ENCODE results near the gene CCDC178. TPM values are rescaled to one million over a fixed set of nuclear protein-coding genes. Genes with fewer than 3 reads are reported as not detected.
A peak's percentile ranks its signal among the peaks of the same experiment; 100 is the strongest.

The CCDC178 gene
- total and polyA plus RNA-seq, 2 donors (not counting 3 experiments of a cell fraction or from before 2014, with no cell fraction given), result 0.80 to 1.6 TPM

- H3K36me3 ChIP-seq (ENCODE audit: control insufficient read depth in 2 of 2, extremely low read depth in 1 of 2, insufficient read depth in 2 of 2, low read length in 2 of 2), result no peaks in the 10 kb centered on the region
- H3K4me1 ChIP-seq (ENCODE audit: control insufficient read depth, extremely low read depth, insufficient read depth, low read length), result no peaks in the 10 kb centered on the region
- BruUV-seq (replicated peaks), result no TSS peak
- FAIRE-seq (peak; percentile 70), DNase-seq (ENCODE audit: low read depth, low spot score) (peak; percentile 36)
- no peaks in the 10 kb centered on the region for H3K79me2 ChIP-seq (ENCODE audit: control insufficient read depth, insufficient read depth, low read length)
- intact Hi-C loops (cut with micrococcal nuclease) (loop anchor here (5.0 kb wide), 1 partner anchor 282 kb away; no protein-coding TSS in a partner anchor), dilution Hi-C loops (cut with MboI; ENCODE audit: extremely low pct_ligation_motif_present, low sequenced_read_pairs) (no loop called here)
- no peaks in the 10 kb centered on the region for H3K9me3 ChIP-seq (replicated peaks; ENCODE audit: control insufficient read depth, insufficient read depth, low read length)
- H3K27me3 ChIP-seq (ENCODE audit: control insufficient read depth in 2 of 2, insufficient read depth in 2 of 2, low read length in 2 of 2), result no peaks in the 10 kb centered on the region
- CTCF ChIA-PET, result interaction anchor here (0.8 to 3.5 kb wide), 23 partner anchors 9 to 912 kb away, joined by 3 to 31 read pairs (median 4); no protein-coding TSS in a partner anchor
- POLR2A ChIA-PET, result no interaction called here
- no peak overlapping the region for H2AFZ ChIP-seq (ENCODE audit: low read depth, low read length)
- H4K20me1 ChIP-seq (replicated peaks; ENCODE audit: control insufficient read depth, extremely low read depth, insufficient read depth, low read length), result no peaks in the 10 kb centered on the region
- TF ChIP-seq EZH2 (IDR thresholded peaks at IDR 0.05; ENCODE audit: borderline replicate concordance, low read depth, low read length, severe bottlenecking), result no peak
- peak; percentile 46 to 58 for TF ChIP-seq CTCF (IDR thresholded peaks at IDR 0.05; ENCODE audit: extremely low read depth in 1 of 2, insufficient read depth in 1 of 2, low read depth in 1 of 2, low read length in 2 of 2)
- H3K4me3 ChIP-seq (replicated peaks in 1 of 3; ENCODE audit: insufficient read depth in 1 of 3, low read depth in 1 of 3, low read length in 3 of 3), result no peak overlapping the region
- H3K27ac ChIP-seq (ENCODE audit: insufficient read depth, low read depth, low read length), result no peak overlapping the region
- no peak overlapping the region for H3K4me2 ChIP-seq (ENCODE audit: insufficient read depth, low read length)
- H3K9me1 ChIP-seq (replicated peaks; ENCODE audit: control insufficient read depth, extremely low read depth, insufficient read depth, low read length), result no peaks in the 10 kb centered on the region
- no peak overlapping the region for H3K9ac ChIP-seq (replicated peaks; ENCODE audit: extremely low read depth, insufficient read depth, low read length)
Measured at GRCh38 chr18:33210575-33211189, 229.8 kb downstream of the CCDC178 start.

- ChIA-PET POLR2A (no interaction called here), CTCF (interaction anchor here (0.9 to 1.4 kb wide), 5 partner anchors 9 to 293 kb away, joined by 3 to 9 read pairs (median 3); no protein-coding TSS in a partner anchor)
- Histone ChIP-seq H3K4me1 (ENCODE audit: control insufficient read depth, extremely low read depth, insufficient read depth, low read length) (peaks cover 2% of the 10 kb centered on the region), H3K27ac (ENCODE audit: insufficient read depth, low read depth, low read length) (no peak overlapping the region), H3K27me3 (ENCODE audit: control insufficient read depth in 2 of 2, insufficient read depth in 2 of 2, low read length in 2 of 2) (no peaks in the 10 kb centered on the region), H3K36me3 (ENCODE audit: control insufficient read depth in 2 of 2, extremely low read depth in 1 of 2, insufficient read depth in 2 of 2, low read length in 2 of 2) (no peaks in the 10 kb centered on the region), H3K9me1 (replicated peaks; ENCODE audit: control insufficient read depth, extremely low read depth, insufficient read depth, low read length) (no peaks in the 10 kb centered on the region), H3K9ac (replicated peaks; ENCODE audit: extremely low read depth, insufficient read depth, low read length) (no peak overlapping the region), H3K4me2 (ENCODE audit: insufficient read depth, low read length) (no peak overlapping the region), H4K20me1 (replicated peaks; ENCODE audit: control insufficient read depth, extremely low read depth, insufficient read depth, low read length) (no peaks in the 10 kb centered on the region), H3K4me3 (replicated peaks in 1 of 3; ENCODE audit: insufficient read depth in 1 of 3, low read depth in 1 of 3, low read length in 3 of 3) (no peak overlapping the region), H2AFZ (ENCODE audit: low read depth, low read length) (no peak overlapping the region), H3K79me2 (ENCODE audit: control insufficient read depth, insufficient read depth, low read length) (no peaks in the 10 kb centered on the region), H3K9me3 (replicated peaks; ENCODE audit: control insufficient read depth, insufficient read depth, low read length) (no peaks in the 10 kb centered on the region)
- DNase-seq (ENCODE audit: low read depth, low spot score) (no peak), FAIRE-seq (no peak)
- BruUV-seq (replicated peaks), result no TSS peak
- dilution Hi-C loops (cut with MboI; ENCODE audit: extremely low pct_ligation_motif_present, low sequenced_read_pairs), result no loop called here
- TF ChIP-seq POLR2AphosphoS5 (IDR thresholded peaks at IDR 0.05; ENCODE audit: insufficient read depth, low read depth, low read length) (no peak), MYC (IDR thresholded peaks at IDR 0.05; ENCODE audit: low read depth, low read length) (no peak), GATA2 (IDR thresholded peaks at IDR 0.05; ENCODE audit: insufficient read depth, insufficient read length, low read depth, low read length) (no peak), JUN (IDR thresholded peaks at IDR 0.05; ENCODE audit: borderline replicate concordance, insufficient read depth, insufficient read length, low read depth) (no peak), EZH2 (IDR thresholded peaks at IDR 0.05; ENCODE audit: borderline replicate concordance, low read depth, low read length, severe bottlenecking) (no peak), FOS (IDR thresholded peaks at IDR 0.05; ENCODE audit: borderline replicate concordance, insufficient read depth, low read length) (no peak), POLR2A (IDR thresholded peaks at IDR 0.05; ENCODE audit: low read depth, low read length) (no peak)
- intact Hi-C loops (cut with micrococcal nuclease), result no loop called here
Measured at GRCh38 chr18:33205777-33206176, 234.7 kb downstream of the CCDC178 start.
